HG02642 (cell line): ENCODE measurements around the gene MTMR12.

Source experiments
- ATAC-seq: cut with Tn5 transposase; IDR thresholded peaks from one replicate; pipeline ENCODE4 v1.9.1; 2021; ENCODE audit warnings: mild to moderate bottlenecking; ENCODE audit not compliant: unreplicated experiment, poor library complexity

The MTMR12 gene

GRCh38 chr5:32207355-32207634 is 105.4 kb downstream of the MTMR12 start:
- no peak for ATAC-seq

GRCh38 chr5:32206509-32207354 is 106.0 kb downstream of the MTMR12 start:
- no peak for ATAC-seq

DNA sequence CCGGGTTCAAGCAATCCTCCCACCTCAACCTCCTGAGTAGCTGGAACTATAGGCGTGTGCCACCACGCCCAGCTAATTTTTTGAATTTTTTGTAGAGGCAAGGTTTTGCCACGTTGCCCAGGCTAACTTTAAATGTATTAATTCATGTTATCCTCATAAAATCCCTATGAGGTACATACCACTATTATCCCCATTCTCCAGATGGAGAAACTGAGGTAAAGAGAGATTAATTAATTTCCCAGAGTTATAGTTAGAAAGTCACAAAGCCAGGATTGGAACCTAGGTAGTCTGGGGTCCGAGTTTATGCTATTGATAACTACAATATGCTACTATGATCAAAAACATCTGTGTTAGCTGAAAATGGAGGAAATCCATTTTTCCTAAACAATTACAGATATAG is 106.7 kb downstream of the MTMR12 start:
- ATAC-seq, result no peak

DNA sequence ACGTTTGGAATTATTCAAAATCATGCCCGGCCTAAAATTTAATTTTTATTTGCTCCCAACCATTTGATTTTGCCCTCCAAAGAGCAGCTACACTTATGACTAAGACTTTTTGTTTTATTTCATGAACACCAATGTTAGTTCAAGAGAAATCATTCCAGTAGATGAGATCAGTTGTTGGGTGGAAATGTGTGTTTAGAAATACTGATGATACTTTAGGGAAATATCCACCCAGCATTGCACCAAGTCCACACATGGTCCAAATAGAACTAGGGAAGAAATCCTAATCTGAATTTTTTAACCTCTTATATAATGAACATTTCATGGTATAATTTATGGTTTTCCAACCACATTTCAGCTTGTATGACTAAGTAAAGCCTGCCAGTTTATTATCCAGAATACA is 110.3 kb downstream of the MTMR12 start:
- ATAC-seq, result no peak

DNA sequence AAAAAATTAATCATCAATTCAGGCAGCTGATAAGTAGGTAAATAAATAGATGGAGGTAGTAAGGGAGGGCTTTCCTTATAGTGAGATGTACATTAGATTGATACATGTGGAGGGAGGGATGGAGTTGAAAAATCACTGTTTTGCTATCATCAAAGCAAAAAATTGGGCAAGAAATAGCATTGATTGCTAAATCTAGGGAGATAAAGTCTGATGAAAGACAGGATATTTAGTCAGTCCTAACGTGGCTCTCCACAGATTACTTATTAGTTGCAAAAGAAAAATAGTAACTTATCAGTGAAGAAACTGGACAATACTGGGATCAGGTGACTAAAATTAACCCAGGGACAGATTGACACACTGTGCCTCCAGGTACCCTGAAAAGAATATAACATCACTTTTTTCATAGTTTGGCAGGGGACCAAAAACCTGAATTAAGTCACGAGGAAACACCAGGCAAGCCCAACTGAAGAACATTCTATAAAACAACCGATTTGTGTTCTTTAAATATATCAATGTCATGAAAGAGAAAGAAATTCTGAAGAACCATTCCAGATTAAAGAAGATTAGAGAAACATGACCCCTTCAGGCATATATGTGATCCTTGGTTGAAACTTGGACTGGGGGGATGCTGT is 111.5 kb downstream of the MTMR12 start:
- no peak for ATAC-seq

GRCh38 chr5:32197032-32197431 is 115.7 kb downstream of the MTMR12 start:
- ATAC-seq, result no peak

- ATAC-seq, result no peak
These were observed 117.5 kb downstream of the MTMR12 start for GRCh38 chr5:32195265-32195664.

DNA sequence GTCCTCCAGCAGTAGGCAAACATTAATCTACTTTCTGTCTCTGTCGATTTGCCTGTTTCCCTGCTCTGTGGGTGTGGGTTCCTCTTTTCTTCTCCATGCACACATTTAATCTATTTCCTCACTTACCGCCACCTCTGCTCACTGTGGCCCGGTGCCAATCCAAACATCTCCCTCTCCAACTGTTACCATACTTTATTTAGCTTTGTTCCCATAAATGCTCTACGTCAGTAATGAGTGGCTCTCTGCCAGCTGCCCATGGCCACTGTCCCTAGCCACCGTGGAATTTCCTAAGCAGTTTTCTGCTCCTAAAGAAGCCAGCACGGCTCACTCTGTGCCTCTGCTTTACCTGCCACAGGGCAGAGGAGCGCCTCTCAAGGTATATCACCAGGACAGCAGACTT is 119.1 kb downstream of the MTMR12 start:
- peak; percentile 82 for ATAC-seq

GRCh38 chr5:32190095-32190494 is 122.6 kb downstream of the MTMR12 start:
- no peak for ATAC-seq

- ATAC-seq, result no peak
These were observed 125.1 kb downstream of the MTMR12 start for GRCh38 chr5:32187675-32188074.

- no peak for ATAC-seq
These were observed 130.2 kb downstream of the MTMR12 start for GRCh38 chr5:32182463-32183063.
